ENCODE data around the gene MTRR.

MTRR gene

DNA sequence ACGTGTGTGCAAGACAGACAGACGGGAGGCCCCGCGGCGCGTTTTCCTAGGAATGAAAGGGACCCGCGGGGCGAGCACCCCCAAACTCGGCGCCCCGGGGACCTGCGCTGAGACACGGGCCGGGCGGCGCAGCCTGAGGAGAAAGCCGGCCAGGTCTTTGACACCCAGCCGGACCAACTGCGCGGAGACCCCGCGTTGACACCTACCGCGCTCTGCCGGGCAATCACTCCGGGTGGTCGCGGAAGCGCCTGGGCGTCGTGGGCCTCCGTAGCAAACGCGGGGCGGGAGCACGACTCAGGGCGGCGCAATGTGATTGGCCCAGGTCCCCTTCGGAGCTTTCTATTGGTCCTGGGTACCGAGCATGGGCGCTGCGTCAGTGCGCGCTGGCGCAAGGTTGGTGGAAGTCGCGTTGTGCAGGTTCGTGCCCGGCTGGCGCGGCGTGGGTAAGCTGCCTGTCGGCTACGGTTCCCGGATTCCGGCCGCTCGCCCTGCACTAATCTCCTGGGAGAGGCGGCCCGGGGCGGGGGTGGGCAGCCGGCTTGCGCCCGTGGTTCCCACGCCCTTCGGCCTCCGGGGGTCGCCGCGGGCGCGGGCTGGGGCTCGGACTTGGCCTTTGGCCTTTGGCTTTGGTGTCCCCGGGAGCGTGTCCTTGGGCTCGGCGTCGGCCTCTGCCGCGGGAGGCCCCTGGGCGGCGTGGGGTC lies at the start of gene MTRR, which contains the start of gene FASTKD3:
TSS of gene MTRR (plus strand) at position 376 of the 701 bp plus-strand sequence. CDS start 1,647 bp downstream, outside the sequence.
TSS of gene FASTKD3 (minus strand) at position 259 of the 701 bp plus-strand sequence. CDS start 948 bp downstream, outside the sequence.
- DNase-seq, result peak; percentile 89 to 91

DNA sequence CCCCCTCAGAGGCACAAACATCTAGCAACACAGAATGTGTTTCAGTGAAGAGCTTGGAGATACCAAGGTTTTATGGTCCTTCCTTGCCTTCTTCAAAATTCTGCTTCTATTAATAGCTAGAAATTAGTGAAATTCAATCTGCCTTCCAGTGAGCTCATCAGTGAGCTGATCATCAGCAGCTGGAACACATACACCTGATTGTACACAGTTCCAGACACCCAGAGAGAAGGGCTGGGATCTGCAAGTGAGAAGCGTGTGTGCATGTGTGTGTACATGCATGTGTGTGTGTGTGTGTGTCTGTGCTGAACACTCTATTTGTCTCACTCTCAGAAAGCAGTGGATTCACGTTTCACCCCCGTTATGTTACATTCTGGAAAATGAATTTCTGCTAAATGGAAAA lies 46.5 kb upstream of the MTRR start:
- DNase-seq, result no peak

DNA sequence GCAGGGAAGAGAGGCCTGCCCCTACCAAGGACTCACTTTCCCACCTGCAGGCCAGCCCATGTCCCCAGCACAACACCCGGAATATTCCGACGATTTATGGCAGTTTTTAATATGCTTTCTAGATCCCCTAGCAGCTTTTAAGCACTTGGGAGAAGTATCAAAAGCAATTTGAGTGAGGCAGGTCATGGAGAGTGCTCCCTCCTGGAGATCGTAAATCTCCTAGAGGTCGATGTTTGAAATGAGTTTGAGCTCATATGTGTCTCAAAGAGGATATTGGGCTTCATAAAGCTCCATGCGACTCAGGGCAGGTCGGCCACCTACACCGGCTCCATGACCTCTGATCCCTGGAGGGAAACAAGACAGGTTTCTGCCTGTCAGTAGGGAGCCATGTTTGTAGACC lies 45.4 kb upstream of the MTRR start:
- no peak for DNase-seq

DNA sequence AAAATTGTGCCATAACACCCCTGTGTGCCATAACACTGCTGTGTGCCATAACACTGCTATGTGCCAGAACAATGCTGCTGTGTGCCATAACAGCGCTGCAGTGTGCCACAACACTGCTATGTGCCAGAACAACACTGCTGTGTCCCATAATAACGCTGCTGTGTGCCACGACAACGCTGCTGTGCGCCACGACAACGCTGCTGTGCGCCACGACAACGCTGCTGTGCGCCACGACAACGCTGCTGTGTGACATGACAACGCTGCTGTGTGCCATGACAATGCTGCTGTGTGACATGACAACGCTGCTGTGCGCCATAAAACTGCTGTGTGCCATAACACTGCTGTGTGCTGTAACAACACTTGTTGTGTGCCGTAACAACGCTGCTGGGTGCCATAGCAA lies 44.0 kb upstream of the MTRR start:
- no peak for DNase-seq

DNA sequence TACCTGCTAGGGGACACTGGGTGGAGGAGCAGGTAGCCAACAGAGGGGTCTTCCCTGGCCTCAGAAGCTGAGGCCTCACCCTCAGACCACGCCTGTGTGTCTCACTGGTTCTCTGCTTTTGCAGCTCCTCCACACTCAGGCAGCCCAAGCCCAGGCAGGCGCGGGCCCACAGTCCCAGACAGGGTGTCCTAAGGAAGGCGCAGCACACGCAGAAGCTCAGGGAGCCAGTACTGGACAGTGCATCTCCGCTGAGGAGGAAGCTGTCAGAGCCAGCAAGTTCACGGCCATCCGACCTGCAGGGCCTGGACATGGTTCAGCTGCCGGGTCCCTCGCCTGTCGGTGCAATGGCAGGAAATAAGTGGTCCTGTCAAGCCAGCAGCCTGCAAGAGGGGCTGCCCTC lies 43.3 kb upstream of the MTRR start:
- no peak for DNase-seq

DNA sequence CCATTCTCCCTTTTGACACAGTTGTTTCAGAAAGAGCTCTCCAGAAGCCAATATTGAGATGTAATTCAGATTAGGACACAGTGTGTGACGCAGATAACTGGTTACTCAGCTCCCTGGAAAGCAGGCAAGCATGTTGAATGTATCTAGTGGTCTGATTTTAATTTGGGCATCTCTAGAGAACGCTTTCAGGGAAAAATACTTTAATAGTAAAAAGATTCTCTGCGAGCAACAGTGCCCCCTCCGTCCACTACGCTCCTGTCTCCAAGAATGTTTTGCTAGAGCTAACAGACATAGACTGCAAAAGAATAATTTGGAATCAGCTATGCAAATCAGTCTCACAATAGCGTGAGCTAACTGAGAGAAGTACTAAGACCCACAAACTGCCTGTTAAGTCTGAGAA lies 41.3 kb upstream of the MTRR start:
- no peak for DNase-seq

DNA sequence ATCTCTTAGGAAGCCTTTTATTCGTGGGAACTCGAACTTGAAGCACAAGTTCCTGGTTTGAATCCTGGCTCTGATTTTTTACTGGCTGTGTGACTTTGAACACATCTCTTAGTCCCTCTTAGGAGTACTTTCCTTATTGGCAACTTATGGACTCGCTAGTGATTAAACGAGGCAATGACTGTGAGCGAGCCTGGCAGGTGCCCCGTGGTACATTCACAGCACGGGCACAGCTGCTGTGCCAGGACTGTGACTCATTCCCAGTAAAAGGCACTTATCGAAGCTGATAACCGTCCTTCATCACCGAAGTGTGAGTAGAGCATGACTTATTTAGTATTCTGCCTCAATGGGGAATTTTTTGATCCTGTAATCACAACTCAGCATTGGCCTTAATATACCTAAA lies 40.7 kb upstream of the MTRR start:
- DNase-seq, result no peak

DNA sequence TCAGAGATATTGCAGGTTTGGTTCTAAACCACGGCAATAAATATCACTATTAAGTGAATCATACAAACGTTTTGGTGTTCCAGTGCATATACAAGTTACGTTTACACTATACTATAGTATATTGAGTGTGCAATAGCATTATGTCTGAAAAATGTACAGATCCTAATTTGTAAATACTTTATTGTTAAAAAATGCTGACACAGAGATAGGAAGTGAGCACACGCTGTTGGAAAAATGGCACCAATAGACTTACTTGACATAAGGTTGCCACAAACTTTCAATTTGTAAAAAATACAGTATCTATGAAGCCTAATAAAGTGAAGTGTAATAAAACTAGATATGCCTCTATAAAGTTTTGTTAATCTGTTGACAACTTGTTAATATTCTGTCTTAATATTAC lies 34.0 kb upstream of the MTRR start:
- no peak for DNase-seq

DNA sequence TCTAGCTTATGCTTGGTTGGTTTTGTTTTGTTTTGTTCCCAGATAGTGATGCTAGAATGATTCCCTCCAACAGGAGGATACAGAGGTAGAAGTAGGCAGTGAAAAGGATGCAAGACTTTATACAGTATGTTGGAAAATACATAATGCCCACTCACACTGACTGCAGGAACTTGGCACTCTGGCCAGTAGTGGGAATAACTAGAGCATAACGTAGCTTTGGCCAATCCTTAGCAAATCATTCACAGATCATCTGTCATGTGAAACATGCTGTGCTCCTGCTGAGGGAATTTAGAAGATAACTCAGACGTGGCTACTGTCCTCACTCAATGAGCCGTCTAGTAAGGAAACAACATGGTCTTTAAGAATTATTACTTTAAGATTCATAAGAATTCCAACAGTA lies 31.5 kb upstream of the MTRR start:
- no peak for DNase-seq

DNA sequence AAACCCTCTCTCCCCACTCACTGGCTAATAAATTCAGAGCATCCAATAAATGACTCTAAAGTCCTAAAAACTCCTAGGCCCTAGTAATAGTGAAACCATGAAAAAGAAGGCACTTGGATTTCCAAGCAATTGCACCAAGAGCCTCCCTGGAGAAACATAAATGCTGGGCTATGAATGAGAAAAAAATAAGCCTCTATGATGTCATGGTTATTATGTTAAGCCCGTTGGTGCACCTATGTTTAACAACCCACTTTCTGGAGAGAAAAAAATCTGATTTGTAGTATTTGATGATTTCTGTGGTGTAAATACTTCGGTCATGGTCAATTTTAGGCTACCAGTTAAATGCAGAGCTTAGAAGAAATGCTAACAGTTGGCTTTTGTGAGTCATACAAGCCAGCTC lies 26.4 kb upstream of the MTRR start:
- DNase-seq, result no peak

DNA sequence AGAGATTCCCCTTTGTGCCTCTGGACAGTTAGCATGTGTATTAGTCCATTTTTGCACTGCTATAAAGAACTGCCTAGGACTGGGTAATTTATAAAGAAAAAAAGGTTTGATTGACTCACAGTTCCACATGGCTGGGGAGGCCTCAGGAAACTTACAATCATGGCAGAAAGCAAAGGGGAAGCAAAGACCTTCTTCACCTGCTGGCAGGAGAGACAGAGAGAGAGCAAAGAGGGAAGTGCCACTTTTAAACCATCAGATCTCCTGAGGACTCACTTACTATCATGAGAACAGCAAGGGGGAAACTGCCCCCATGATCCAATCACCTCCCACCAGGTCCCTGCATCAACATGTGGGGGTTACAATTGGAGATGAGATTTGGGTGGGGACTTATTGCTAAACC lies 24.0 kb upstream of the MTRR start:
- no peak for DNase-seq

DNA sequence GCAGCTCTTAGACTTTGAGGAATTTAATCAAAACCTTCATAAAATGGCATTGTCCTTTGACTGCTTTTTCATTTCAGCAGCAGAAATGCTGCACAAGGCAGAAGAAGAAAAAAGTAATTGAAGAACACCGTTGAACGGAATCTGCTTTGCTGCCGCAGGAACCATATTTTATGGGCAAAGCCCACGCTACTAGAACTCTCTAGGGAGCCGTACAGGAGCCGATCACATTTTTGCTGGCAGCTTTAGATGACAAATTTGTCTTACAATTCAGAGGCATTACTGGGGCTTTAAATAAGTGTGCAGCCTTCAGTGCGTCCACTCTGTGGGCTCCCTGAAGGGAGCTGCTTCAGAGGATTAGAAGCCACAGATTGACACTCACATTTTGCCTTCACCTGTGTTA lies 23.4 kb upstream of the MTRR start:
- no peak for DNase-seq

DNA sequence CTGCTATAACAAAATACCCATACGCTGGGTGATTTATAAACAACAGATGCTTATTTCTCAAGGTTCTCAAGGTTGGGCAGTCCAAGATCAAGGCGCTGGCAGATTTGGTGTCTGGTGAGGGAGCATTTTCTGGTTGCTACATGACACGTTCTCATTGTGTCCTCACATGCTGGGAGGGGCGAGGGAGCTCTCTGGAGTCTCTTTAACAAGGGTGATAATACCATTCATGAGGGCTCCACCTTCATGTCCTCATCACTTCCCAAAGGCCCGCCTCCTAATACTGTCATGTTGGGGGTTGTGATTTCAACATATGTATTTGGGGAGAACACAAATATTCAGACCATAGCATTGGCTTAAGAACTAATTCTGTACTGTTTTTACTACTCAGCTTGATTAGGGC lies 22.6 kb upstream of the MTRR start:
- DNase-seq, result no peak

DNA sequence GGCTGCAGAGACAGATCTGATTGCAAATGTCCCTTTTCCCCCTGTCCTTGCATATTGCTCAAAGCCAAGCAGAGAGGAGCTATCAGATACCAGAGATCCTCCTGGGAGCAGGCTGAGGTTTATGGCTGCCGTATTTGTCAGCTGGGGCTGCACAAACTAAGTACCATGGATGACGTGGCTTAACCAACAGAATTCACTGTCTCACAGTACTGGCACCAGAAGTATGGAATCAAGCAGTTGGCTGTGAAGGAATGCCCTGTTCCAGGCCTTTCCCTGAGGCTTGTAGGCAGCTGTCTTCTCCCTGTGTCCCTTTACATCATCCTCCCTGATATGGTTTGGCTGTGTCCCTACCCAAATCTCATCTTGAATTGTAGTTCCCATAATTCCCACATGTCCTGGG lies 20.7 kb upstream of the MTRR start:
- DNase-seq, result no peak

DNA sequence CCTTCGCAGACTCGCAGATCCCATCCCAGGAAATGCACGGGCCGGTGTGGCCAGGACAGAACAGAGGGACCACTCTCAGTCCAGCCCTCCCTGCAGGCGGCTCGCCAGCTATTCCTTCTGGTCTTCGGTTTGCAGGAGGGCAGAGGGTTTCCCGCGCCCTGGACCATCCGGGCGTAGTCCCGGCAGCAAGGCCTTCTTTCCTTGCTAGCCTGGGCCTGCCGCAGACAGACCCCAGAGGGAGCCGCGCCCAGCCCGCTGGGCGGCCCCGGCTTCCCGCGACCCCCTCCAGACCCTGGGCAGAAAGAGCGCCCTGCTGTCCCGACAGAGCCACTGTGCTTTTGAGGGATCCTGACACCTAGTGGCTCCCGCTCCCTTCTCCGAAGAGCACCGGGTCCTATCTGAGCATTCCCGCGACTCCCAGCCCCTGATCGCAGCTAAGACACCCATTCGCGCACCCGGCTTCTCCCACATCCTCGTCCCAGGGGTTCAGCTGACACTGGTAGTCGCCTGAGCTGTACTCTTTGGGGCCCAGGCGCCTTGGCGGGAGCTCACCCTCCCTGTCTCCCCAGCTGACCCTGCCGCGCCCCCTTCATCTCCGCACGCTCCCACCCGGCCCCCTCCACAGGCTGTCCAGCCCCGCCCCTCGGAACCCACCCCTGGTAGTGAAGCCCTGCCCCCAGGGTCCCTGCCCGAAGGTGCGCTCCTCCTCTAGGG lies 19.1 kb upstream of the MTRR start:
- DNase-seq, result no peak

DNA sequence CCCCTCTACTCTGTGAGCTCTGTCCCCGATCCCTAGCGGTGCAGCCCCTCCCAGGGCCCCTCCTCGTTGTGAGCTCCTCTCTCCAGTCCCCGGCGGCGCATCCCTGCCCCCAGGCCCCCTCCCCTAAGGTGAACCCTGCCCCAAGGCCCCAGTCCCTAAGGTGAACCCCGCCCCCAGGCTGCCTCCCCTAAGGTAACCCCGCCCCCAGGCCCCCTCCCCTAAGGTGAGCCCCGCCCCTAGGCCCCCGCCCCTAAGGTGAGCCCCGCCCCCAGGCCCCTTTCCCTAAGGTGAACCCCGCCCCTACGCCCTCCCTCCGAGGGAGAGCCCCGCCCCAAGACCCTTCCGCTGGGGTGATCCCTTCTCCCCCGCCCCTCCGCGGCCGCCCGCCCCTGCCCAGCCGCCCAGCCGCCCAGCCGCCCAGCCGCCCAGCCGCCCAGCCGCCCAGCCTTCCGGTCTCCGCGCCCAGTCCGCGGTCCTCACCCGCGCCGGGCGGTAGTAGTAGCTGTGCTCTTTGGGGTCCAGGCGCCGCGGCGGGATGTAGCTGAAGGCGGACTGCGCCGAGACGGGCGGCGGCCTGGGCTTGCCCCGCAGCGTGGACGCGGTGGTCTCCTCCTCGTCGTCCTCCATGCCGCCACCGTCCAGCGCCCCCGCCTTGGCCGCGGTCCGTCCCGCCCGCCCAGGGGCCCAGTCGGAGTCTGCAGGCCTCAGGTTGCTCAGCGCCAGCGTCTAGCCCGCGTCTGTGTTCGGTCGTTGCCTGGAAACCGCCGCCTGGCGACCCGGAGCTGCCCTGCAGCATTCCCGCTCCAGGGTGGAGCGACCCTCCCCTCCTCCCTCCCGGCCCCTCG lies 18.3 kb upstream of the MTRR start, which contains the start of gene CFAP90:
TSS of gene CFAP90 (minus strand) at position 739 of the 845 bp plus-strand sequence. CDS start at position 627, 112 bp downstream.
- peak; percentile 20 to 22 for DNase-seq

DNA sequence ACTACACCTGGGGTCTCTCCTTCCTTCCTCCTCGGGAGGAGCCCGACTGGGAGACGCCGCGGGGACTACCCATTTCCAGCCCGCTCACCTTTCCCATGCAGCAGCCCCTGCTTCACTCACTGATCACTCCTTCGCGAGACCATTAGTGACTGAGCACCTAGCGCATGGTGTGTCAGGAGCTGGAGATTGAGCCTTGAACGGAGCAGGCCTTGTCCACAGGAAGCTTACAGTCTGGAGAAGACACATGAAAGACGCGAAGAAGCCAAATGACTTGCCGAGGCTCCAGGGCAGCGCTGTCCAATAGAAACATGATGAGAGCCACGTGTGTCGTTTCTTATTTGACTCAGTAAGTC lies 17.7 kb upstream of the MTRR start:
- DNase-seq, result no peak

DNA sequence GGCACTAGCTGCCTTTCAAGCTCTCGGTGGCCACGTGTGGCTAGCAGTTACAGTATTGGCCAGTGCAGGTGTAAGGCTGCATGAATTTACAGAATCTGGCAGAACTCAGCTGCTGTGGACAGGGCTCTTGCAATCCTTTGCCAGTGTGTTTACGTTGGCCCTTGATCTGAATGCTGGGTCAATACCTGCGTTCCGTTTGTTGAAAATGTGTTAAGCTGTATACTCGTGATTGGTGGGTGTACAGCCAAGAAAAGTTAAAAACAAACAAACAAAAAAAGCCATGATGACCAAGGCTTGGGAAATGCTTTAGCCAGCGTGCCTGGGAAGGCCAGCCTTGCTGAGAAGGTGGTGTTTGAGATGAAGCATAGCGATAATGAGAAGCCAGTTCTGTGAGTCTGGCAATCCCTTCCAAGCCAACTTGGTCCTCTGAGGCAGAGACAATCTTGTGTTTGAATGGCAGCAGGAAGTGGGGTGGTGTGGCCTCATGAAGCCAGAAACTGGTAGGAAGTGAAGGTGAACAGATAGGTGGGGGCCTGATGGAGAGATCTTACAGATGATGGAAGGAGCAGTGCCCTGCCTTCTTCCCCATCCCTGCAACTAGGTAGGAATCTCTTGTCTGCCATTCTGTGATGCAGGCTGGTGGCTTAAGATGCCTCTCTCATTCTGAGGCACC lies 17.2 kb upstream of the MTRR start:
- no peak for DNase-seq

DNA sequence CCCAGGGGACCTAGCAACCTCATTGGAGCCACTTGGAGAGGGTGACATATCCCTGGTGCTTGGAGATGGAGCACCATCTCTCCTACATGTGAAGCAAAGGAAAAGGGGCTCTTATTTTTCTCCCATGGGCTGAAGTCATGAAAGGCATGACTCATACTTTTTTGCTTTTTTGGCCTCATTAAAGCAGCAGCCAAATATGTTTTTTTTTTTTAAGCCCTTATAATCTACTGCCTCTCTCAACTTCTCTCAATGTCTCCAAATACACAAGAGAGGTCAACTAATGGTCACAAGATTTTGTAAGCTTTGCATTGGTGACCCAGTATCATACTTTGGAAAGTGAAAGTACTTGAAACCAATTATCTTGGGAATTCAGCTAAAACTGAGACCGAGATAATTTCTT lies 16.4 kb upstream of the MTRR start:
- no peak for DNase-seq

DNA sequence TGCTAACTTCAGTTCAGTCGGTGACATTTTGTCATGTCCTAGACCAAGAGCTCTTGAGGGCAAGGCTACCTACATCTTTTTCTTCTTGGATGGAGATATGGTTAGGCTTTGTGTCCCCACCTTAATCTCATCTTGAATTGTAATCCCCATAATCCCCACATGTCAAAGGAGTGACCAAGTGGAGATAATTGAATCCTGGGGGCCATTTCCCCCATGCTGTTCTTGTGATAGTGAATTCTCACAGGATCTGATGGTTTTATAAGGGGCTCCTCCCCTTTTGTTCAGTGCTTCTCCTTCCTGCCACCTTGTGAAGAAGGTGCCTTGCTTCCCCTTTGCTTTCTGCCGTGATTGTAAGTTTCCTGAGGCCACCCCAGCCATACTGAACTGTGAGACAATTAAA lies 16.0 kb upstream of the MTRR start:
- DNase-seq, result no peak

DNA sequence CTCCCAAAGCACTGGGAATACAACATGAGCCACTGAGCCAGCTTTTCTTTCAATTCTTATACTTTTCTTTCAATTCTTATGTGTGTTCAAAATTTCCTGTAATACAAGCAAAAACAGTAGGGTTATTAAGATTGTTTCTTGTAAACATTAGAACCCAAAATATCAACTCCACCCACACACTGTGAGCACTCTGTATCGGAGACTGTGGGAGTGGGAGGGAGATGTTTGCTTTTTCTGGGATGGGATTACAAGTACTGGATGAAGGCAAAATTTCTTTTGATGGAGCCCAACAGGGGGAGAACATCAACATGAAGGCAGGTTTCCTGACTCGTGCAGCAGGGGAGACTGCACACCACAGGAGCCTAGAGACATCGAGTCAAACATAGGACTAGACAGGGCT lies 13.3 kb upstream of the MTRR start:
- DNase-seq, result no peak

DNA sequence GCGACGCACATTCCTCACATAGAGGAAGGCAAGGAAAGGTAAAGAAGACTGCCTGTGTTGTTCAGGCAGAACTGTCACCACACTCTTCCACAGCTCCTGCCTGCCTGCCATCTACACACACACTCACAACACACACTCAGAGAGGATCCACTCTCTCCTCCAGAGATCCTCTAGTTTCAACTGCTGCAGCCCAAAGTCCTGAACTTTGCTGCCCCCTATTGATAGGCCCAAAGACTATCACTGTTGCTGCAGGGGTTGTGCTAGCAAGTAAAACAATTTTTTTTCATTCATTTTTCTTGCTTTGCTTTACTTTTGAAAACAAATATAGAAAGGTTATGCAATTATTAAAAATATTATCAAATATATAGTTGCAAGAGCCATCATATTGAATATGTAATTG lies 12.1 kb upstream of the MTRR start:
- DNase-seq, result no peak

DNA sequence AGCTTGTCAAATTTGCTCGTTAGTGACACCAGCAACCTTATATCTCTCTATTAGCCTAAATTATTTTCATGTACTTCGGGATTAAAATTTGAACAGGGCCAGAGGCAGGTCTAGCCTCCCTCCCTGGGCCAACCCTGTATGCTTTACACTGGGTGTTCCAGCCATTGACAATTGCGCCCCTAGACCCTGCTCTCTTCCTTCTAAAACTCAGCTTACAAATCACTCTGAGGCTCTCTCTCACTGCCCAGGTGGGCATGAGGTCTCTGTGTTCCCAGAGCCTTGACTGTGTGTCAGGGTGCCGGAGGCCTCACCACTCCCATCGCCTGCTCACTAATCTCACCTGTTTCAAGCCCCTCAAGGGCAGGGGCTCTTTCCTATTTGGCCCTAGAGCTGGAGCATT lies 11.6 kb upstream of the MTRR start:
- no peak for DNase-seq
